WERI-Rb-1 (cell line): ENCODE data around the gene SORL1.

Source experiments
- DNase-seq: peaks from one replicate; pipeline ENCODE4 v3.0.0-alpha.2; 2020
- H3K27ac ChIP-seq: fragments of 250-450 bp; sonication (Bioruptor Pico); 2 replicates; pipeline ENCODE4 v1.5.1; 2020; ENCODE audit warnings: mild to moderate bottlenecking, moderate library complexity
- H3K27me3 ChIP-seq: fragments of 250-450 bp; sonication (Bioruptor Pico); 2 replicates; pipeline ENCODE4 v1.5.1; 2021; ENCODE audit warnings: mild to moderate bottlenecking, low read depth, moderate library complexity; ENCODE audit not compliant: insufficient read depth, severe bottlenecking
- H3K36me3 ChIP-seq: fragments of 250-450 bp; sonication (Bioruptor Pico); 2 replicates; pipeline ENCODE4 v1.5.1; 2020; ENCODE audit warnings: mild to moderate bottlenecking, moderate library complexity
- H3K4me3 ChIP-seq: 2 replicates; pipeline ENCODE4 v1.5.1; 2011; ENCODE audit warnings: low read depth, mild to moderate bottlenecking, control low read depth, low read length
- H3K9me3 ChIP-seq: fragments of 250-450 bp; sonication (Bioruptor Pico); 2 replicates; pipeline ENCODE4 v1.5.1; 2021; ENCODE audit warnings: mild to moderate bottlenecking, moderate library complexity; ENCODE audit not compliant: severe bottlenecking
- TF ChIP-seq, protein P1 (sequence below): IDR thresholded peaks from 2 replicates; pipeline ENCODE4 v1.5.1; 2011; ENCODE audit warnings: low read depth, mild to moderate bottlenecking, control low read depth, inconsistent platforms, low read length

Gene SORL1

GRCh38 chr11:121552154-121552553, 100.0 kb downstream of the SORL1 start:
- Histone ChIP-seq H3K27ac (no peak overlapping the region), H3K4me3 (no peak overlapping the region), H3K36me3 (no peaks in the 10 kb centered on the region), H3K27me3 (no peaks in the 10 kb centered on the region), H3K9me3 (no peaks in the 10 kb centered on the region)
- DNase-seq: no peak
- TF ChIP-seq, protein P1, sequence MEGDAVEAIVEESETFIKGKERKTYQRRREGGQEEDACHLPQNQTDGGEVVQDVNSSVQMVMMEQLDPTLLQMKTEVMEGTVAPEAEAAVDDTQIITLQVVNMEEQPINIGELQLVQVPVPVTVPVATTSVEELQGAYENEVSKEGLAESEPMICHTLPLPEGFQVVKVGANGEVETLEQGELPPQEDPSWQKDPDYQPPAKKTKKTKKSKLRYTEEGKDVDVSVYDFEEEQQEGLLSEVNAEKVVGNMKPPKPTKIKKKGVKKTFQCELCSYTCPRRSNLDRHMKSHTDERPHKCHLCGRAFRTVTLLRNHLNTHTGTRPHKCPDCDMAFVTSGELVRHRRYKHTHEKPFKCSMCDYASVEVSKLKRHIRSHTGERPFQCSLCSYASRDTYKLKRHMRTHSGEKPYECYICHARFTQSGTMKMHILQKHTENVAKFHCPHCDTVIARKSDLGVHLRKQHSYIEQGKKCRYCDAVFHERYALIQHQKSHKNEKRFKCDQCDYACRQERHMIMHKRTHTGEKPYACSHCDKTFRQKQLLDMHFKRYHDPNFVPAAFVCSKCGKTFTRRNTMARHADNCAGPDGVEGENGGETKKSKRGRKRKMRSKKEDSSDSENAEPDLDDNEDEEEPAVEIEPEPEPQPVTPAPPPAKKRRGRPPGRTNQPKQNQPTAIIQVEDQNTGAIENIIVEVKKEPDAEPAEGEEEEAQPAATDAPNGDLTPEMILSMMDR: no peak

GRCh38 chr11:121552644-121553043, 100.5 kb downstream of the SORL1 start:
- no peaks in the 10 kb centered on the region for H3K36me3 ChIP-seq
- no peak overlapping the region for H3K27ac ChIP-seq
- no peaks in the 10 kb centered on the region for H3K9me3 ChIP-seq
- no peaks in the 10 kb centered on the region for H3K27me3 ChIP-seq
- TF ChIP-seq, protein P1: no peak
- no peak for DNase-seq
- no peak overlapping the region for H3K4me3 ChIP-seq

GRCh38 chr11:121553389-121553788, 101.3 kb downstream of the SORL1 start:
- no peak for DNase-seq
- Histone ChIP-seq H3K27me3 (no peaks in the 10 kb centered on the region), H3K27ac (no peak overlapping the region), H3K9me3 (no peaks in the 10 kb centered on the region), H3K36me3 (no peaks in the 10 kb centered on the region), H3K4me3 (no peak overlapping the region)
- TF ChIP-seq, protein P1: no peak

DNA sequence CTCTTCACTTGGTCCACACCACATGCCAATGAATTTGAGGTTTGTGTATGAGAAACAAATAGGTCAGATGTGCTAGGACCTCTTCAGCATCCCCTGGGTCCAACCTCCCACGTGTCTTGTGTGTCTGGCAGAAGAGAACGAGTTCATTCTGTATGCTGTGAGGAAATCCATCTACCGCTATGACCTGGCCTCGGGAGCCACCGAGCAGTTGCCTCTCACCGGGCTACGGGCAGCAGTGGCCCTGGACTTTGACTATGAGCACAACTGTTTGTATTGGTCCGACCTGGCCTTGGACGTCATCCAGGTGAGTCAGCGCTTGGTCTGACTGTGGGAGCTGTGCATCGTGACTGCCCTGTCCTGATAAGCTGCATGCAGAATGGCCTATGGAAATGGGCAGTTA, 101.7 kb downstream of the SORL1 start:
- DNase-seq: no peak
- H3K27ac ChIP-seq: no peak overlapping the region
- H3K36me3 ChIP-seq: no peaks in the 10 kb centered on the region
- H3K4me3 ChIP-seq: no peak overlapping the region
- H3K27me3 ChIP-seq: no peaks in the 10 kb centered on the region
- TF ChIP-seq, protein P1: no peak
- H3K9me3 ChIP-seq: no peaks in the 10 kb centered on the region

DNA sequence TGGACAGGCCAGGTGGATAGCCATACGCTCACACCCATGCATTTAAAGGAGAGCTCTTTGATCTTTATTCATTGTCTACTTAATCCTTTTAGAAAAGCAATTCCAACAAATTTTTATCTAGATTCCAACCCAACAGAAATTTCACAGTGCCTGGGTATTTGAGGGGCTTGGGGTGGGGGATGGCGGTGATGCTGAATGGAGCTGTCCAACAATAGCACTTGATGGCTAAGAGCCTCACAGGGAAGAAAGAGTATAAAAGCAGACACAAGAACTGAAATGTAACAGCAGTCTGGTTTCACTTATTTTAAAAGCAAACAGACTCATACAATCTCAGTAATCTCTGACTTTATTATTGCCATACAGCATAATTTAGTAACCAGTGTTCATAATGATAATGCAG, 102.4 kb downstream of the SORL1 start:
- H3K27ac ChIP-seq: no peak overlapping the region
- no peaks in the 10 kb centered on the region for H3K9me3 ChIP-seq
- H3K4me3 ChIP-seq: no peak overlapping the region
- no peak for DNase-seq
- no peaks in the 10 kb centered on the region for H3K36me3 ChIP-seq
- TF ChIP-seq, protein P1: no peak
- no peaks in the 10 kb centered on the region for H3K27me3 ChIP-seq

DNA sequence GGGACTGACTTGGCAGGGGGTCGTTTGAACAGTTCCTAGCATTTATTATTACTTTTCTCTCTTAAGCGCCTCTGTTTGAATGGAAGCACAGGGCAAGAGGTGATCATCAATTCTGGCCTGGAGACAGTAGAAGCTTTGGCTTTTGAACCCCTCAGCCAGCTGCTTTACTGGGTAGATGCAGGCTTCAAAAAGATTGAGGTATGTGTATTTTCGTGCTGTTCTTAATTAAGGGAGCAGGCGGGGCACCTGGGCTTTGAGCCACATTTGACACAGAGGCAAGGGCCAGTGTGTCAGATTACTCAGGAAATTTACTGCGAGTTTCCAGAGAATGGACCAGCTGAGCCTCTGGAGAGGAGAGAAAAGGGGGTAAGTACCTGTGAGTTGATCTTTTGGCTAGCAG, 103.0 kb downstream of the SORL1 start:
- Histone ChIP-seq H3K9me3 (no peaks in the 10 kb centered on the region), H3K36me3 (no peaks in the 10 kb centered on the region), H3K4me3 (no peak overlapping the region), H3K27ac (no peak overlapping the region), H3K27me3 (no peaks in the 10 kb centered on the region)
- TF ChIP-seq, protein P1: no peak
- DNase-seq: no peak
